Measurements from ENCODE around the gene GGCT. TPM values are rescaled to one million over a fixed set of nuclear protein-coding genes. Genes with fewer than 3 reads are reported as not detected.

The GGCT gene
- total RNA-seq: 10 to 100 TPM; 28.2 to 45.6 TPM

GRCh38 chr7:30504301-30505173, at the start of gene GGCT:
Gene GGCT, minus strand, starts transcription at chr7:30504829. Its CDS starts 120 bp downstream, at chr7:30504709.

DNA sequence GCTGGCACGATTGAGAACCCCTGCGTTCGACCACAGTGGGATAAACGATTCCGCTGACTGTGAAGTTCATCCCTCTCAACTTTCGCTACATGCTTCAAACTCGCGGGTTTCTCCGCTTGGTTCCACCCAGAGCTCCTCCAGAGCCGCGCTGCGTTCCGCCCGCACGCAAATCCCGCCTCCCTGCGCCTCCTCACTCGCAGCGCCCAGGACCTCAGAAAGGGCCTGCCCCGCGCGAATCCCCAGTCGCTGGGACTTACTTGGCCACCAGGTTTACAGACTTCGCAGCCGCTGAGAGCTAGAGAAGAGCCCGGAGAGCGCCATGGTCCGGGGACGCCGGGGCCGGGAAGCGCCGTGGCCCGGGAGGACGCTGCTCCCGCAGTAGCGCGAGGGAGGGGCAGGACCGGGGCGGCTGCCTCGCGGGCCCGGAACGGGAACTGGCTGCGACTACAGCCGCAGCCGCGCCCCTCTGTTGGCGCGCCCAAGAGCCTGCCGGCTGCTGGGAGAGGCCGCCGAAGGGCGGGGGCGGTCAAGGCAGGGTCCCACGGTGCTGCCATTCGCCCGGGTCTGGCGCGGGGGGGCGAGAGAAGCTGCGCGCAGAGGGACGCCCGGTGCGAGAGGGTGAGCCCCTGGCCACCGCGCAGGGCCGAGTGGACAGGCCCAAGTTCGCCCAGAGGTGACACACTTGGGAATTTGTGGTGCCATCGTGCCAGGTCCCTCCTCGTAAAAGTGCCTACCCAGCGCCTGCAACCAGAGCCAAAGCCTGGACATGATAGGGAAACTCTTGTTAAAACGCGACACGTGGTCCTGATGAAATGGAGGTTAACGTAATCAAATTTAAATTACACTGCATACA, 26.1 kb downstream of the GGCT start, which contains the start of gene NOD1:
TSS of gene NOD1 (minus strand) at position 436 of the 853 bp plus-strand sequence. CDS start 21,863 bp downstream, outside the sequence.

Other genes starting within 250 kb of the GGCT start
- 10 to 100 TPM; 16.0 to 18.2 TPM for gene ZNRF2, start 220.2 kb downstream of the GGCT start, total RNA-seq
- gene NOD1, start 26.0 kb downstream of the GGCT start, total RNA-seq: 10 to 100 TPM in 1 of 2 donors, 1 to 10 TPM in 1; 9.6 to 13.0 TPM
- 100 to 1,000 TPM in 1 of 2 donors, 10 to 100 TPM in 1; 93.6 to 137 TPM for gene GARS1, start 90.0 kb upstream of the GGCT start, total RNA-seq
- gene CRHR2, start 177.6 kb upstream of the GGCT start, total RNA-seq: not detected
- gene INMT, start 247.3 kb upstream of the GGCT start, total RNA-seq: not detected